HFFc6 (cell line): Measurements from ENCODE around the gene BRD1. TPM values are rescaled to one million over a fixed set of nuclear protein-coding genes. Genes with fewer than 3 reads are reported as not detected.

ENCODE experiments used
- DNase-seq: peaks from one replicate; pipeline ENCODE4 v3.0.0-alpha.2; 2018
- H3K27ac Mint-ChIP-seq: 2 replicates; pipeline ENCODE4 v1.8.0; 2020; ENCODE audit warnings: mild to moderate bottlenecking, mixed read lengths
- H3K27me3 Mint-ChIP-seq: 2 replicates; pipeline ENCODE4 v1.8.0; 2021; ENCODE audit warnings: mild to moderate bottlenecking, moderate library complexity, mixed read lengths; ENCODE audit not compliant: insufficient read depth
- H3K36me3 Mint-ChIP-seq: 2 replicates; pipeline ENCODE4 v1.8.0; 2021; ENCODE audit warnings: low read depth, mixed read lengths
- H3K4me1 Mint-ChIP-seq: 2 replicates; pipeline ENCODE4 v1.8.0; 2020; ENCODE audit warnings: low read depth, mixed read lengths
- H3K4me3 Mint-ChIP-seq: 2 replicates; pipeline ENCODE4 v1.8.0; 2020; ENCODE audit warnings: mild to moderate bottlenecking, moderate library complexity, mixed read lengths
- H3K9me3 Mint-ChIP-seq: 2 replicates; pipeline ENCODE4 v1.8.0; 2020; ENCODE audit warnings: mild to moderate bottlenecking, mixed read lengths
- CTCF ChIP-seq: fragments of 200-600 bp; sonication (generic); IDR thresholded peaks from 2 replicates; pipeline ENCODE4 v1.5.0; 2021; ENCODE audit warnings: antibody characterized with exemption, mild to moderate bottlenecking
- total RNA-seq, 6 experiments: library from RNA; stranded (reverse); fragmentation: NEBNext Ultra II Directional; extraction: Animal tissue kit (Norgen Biotek cat#: 25700); gene quantifications; 2 replicates in 1 of 6; 3 replicates in 5 of 6; pipeline ENCODE4 v1.2.3, GENCODE V29; 2021

Gene BRD1
- total RNA-seq, 6 experiments from 2014 or later, result 17.2 to 20.8 (median 18.1) TPM

- Mint-ChIP-seq H3K27me3 (peaks cover 3% of the 10 kb centered on the region; the same call in 1 of the 2 replicates), H3K4me3 (no peak overlapping the region)
These were observed 76.2 kb downstream of the BRD1 start for GRCh38 chr22:49751318-49751965.

GRCh38 chr22:49749885-49750510 lies 77.7 kb downstream of the BRD1 start:
- Mint-ChIP-seq H3K27ac (no peak overlapping the region), H3K4me3 (no peak overlapping the region), H3K9me3 (peaks cover 32% of the 10 kb centered on the region), H3K4me1 (no peaks in the 10 kb centered on the region), H3K36me3 (peaks cover 10% of the 10 kb centered on the region), H3K27me3 (no peaks in the 10 kb centered on the region; the same call in 1 of the 2 replicates)
- no peak for TF ChIP-seq CTCF
- DNase-seq, result no peak

More at GRCh38 chr22:49751318-49751965, 76.2 kb downstream of the BRD1 start:
- DNase-seq, result no peak
- Mint-ChIP-seq H3K36me3 (peaks cover 5% of the 10 kb centered on the region; the same call in 1 of the 2 replicates), H3K27ac (no peak overlapping the region), H3K4me1 (no peaks in the 10 kb centered on the region), H3K9me3 (peaks cover 18% of the 10 kb centered on the region)
- no peak for TF ChIP-seq CTCF

- Mint-ChIP-seq H3K27ac (no peak overlapping the region), H3K9me3 (peaks cover 37% of the 10 kb centered on the region), H3K27me3 (no peaks in the 10 kb centered on the region; the same call in 1 of the 2 replicates), H3K4me3 (no peak overlapping the region), H3K36me3 (peaks cover 10% of the 10 kb centered on the region), H3K4me1 (no peaks in the 10 kb centered on the region)
- DNase-seq, result no peak
- no peak for TF ChIP-seq CTCF
These were observed 78.4 kb downstream of the BRD1 start for GRCh38 chr22:49749227-49749626.

- Mint-ChIP-seq H3K27me3 (no peaks in the 10 kb centered on the region; the same call in 1 of the 2 replicates), H3K4me3 (no peak overlapping the region)
These were observed 79.2 kb downstream of the BRD1 start for GRCh38 chr22:49748514-49748913.

GRCh38 chr22:49747716-49748115 lies 80.0 kb downstream of the BRD1 start:
- peaks cover 37% of the 10 kb centered on the region for H3K9me3 Mint-ChIP-seq

More at GRCh38 chr22:49748514-49748913, 79.2 kb downstream of the BRD1 start:
- TF ChIP-seq CTCF, result no peak
- H3K27ac Mint-ChIP-seq, result no peak overlapping the region
- no peak for DNase-seq
- peaks cover 10% of the 10 kb centered on the region for H3K36me3 Mint-ChIP-seq
- H3K4me1 Mint-ChIP-seq, result no peaks in the 10 kb centered on the region
- H3K9me3 Mint-ChIP-seq, result peaks cover 37% of the 10 kb centered on the region

More at GRCh38 chr22:49747716-49748115, 80.0 kb downstream of the BRD1 start:
- Mint-ChIP-seq H3K4me3 (no peak overlapping the region), H3K36me3 (peaks cover 10% of the 10 kb centered on the region), H3K27me3 (peaks cover 2% of the 10 kb centered on the region), H3K4me1 (no peaks in the 10 kb centered on the region), H3K27ac (no peak overlapping the region)
- no peak for TF ChIP-seq CTCF
- DNase-seq, result no peak
